Glomerular endothelial cell (primary cell): ENCODE measurements around the gene VEGFA. TPM values are rescaled to one million over a fixed set of nuclear protein-coding genes. Genes with fewer than 3 reads are reported as not detected.

Experiments used
- DNase-seq: peaks from one replicate; pipeline ENCODE4 v3.0.0-alpha.2; 2011; ENCODE audit warnings: low read depth, low spot score; ENCODE audit errors: extremely low read depth
- total RNA-seq: library from RNA; depleted of rRNA; stranded (reverse); fragments of >200 nt; gene quantifications from 2 replicates; pipeline ENCODE4 v1.2.3, GENCODE V29; 2015

VEGFA gene
- total RNA-seq, 1 donor from 2014 or later, result 28.0 TPM

- DNase-seq, result no peak
Observed at GRCh38 chr6:43771858-43772680, 2.1 kb downstream of the VEGFA start.

DNA sequence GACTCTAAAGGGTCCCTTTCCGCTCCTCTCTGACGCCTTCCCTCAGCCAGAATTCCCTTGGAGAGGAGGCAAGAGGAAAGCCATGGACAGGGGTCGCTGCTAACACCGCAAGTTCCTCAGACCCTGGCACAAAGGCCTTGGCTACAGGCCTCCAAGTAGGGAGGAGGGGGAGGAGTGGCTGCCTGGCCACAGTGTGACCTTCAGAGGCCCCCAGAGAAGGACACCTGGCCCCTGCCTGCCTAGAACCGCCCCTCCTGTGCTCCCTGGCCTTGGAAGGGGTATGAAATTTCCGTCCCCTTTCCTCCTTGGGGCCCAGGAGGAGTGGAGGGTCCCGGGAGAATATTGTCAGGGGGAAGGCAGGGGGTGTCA lies 2.7 kb downstream of the VEGFA start:
- DNase-seq, result no peak

DNA sequence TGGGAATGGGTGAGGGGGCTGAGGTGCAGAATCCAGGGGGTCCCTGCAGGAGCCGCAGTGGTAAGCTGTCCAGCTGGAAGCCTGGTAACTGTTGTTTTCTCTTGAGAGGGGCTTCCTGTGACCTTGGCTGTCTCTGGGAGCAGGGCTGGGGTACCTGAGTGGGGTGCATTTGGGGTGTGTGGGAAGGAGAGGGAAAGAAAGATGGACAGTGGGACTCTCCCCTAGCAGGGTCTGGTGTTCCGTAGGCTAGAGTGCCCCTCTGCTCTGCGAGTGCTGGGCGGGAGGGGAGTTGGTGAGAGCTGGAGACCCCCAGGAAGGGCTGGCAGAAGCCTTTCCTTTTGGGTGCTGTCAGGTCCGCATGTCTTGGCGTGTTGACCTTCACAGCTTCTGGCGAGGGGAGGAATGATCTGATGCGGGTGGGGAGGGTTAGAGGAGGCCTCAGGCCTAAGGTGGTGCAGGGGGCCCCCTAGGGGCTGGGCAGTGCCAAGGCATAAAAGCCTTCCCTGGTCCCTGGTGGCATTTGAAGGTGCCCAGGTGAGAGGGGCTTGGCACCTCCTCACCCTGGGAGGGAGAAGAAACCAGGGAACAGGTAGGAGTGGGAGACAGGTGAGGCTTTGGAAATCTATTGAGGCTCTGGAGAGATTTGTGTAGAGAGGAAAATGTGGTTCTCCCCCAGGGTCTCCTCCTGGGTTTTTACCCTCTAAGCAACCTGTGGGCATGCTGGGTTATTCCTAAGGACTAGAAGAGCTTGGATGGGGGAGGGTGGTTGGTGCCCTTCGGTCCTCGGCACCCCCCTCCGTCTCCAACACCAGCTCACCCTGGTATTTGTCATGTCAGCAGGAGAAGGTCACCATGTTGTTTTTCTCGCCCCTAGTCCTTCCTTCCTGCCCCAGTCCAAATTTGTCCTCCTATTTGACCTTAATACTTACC lies 3.3 kb downstream of the VEGFA start:
- no peak for DNase-seq

DNA sequence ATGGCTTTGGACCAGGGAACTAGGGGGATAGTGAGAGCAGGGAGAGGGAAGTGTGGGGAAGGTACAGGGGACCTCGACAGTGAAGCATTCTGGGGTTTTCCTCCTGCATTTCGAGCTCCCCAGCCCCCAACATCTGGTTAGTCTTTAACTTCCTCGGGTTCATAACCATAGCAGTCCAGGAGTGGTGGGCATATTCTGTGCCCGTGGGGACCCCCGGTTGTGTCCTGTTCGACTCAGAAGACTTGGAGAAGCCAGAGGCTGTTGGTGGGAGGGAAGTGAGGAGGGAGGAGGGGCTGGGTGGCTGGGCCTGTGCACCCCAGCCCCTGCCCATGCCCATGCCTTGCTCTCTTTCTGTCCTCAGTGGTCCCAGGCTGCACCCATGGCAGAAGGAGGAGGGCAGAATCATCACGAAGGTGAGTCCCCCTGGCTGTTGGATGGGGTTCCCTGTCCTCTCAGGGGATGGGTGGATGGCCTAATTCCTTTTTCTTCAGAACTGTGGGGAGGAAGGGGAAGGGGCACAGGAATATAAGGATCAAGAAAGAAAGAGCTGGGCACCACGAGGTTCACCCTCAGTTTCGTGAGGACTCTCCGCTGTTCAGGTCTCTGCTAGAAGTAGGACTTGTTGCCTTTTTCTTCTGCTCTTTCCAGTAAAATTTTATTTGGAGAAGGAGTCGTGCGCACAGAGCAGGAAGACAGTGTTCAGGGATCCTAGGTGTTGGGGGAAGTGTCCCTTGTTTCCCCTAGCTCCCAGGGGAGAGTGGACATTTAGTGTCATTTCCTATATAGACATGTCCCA lies 4.2 kb downstream of the VEGFA start:
- no peak for DNase-seq

DNA sequence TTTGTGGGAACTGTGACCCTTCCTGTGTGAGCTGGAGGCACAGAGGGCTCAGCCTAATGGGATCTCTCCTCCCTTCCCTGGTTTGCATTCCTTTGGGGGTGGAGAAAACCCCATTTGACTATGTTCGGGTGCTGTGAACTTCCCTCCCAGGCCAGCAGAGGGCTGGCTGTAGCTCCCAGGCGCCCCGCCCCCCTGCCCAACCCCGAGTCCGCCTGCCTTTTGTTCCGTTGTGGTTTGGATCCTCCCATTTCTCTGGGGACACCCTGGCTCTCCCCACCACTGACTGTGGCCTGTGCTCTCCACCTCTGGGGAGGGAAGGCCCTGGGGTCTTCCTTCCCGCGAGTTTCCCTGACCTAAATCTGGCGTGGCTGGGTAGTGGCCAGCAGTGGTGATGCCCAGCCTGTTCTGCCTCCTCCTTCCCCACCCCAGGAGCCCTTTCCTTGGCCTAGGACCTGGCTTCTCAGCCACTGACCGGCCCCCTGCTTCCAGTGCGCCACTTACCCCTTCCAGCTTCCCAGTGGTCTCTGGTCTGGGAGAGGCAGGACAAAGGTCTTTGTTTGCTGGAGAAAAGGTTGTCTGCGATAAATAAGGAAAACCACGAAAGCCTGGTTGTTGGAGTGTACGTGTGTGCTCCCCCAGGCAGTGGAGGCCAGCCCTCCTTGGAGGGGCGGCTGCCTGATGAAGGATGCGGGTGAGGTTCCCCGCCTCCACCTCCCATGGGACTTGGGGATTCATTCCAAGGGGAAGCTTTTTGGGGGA lies 4.9 kb downstream of the VEGFA start:
- no peak for DNase-seq

DNA sequence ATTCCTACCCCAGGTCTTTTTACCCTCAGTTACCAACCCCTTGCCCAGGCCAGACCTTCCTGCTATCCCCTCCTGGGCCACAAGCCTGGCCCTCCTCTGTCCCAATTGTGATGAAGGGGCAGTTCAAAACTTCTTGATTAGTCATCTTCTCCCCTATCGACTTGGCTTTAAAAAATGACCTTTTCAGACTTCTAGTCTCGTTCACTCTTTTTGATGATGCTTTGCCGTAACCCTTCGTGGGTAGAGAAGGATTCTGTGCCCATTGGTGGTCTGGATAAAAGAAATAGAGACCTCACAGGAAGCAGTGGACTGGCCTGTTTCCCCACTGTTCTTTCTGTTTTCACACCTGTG lies 5.5 kb downstream of the VEGFA start:
- DNase-seq, result no peak

DNA sequence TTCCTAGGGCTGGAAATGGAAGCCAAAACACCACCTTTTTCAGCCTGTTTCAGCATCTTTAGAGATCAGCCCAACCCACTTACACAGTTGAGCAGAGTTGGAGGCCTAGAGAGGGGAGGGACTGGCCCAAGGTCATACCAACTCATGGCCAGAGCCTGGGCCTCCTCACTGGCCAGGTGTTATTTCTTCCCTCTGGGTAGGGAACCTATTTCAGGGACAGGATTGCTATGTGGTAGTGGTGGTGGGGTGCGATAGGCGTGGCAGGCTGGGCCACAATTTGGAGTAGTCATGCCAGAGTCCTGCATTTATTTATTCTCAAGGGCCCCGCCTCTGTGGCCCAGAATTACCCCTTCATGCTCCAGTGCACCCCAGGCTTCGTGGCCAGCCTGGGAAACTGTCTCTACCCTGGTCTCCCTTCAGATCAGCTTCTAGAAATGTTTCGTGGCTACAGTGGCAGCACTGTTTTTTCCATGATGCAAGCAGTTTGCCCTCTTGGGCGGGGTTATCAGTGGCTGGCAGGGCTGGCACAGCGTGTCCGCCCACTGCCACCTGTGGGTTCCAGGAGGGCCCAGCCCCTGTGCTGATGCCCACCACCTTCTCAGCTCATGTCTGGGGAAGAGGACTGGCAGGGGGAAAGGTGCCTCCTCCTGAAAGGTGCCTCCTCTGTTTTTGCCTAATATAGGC lies 6.2 kb downstream of the VEGFA start:
- no peak for DNase-seq

- DNase-seq, result no peak
Observed at GRCh38 chr6:43776799-43777776, 7.1 kb downstream of the VEGFA start.

DNA sequence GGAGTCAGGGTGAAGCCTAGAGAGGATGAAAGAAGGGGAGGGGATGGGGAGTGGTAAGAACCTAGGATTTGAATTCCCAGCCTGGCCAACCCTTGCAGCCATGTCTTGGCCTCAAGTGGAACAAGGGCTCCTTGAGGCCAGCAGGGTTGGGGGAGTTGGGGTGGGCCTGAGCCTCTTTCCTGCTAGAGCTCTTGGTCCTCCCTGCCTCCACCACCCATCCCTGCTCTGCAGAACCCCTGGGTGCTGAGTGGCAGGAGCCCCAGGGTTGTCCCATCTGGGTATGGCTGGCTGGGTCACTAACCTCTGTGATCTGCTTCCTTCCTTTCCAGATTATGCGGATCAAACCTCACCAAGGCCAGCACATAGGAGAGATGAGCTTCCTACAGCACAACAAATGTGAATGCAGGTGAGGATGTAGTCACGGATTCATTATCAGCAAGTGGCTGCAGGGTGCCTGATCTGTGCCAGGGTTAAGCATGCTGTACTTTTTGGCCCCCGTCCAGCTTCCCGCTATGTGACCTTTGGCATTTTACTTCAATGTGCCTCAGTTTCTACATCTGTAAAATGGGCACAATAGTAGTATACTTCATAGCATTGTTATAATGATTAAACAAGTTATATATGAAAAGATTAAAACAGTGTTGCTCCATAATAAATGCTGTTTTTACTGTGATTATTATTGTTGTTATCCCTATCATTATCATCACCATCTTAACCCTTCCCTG lies 8.3 kb downstream of the VEGFA start:
- no peak for DNase-seq

- DNase-seq, result no peak
Observed at GRCh38 chr6:43778976-43779851, 9.2 kb downstream of the VEGFA start.

- DNase-seq, result no peak
Observed at GRCh38 chr6:43779852-43780236, 9.8 kb downstream of the VEGFA start.

DNA sequence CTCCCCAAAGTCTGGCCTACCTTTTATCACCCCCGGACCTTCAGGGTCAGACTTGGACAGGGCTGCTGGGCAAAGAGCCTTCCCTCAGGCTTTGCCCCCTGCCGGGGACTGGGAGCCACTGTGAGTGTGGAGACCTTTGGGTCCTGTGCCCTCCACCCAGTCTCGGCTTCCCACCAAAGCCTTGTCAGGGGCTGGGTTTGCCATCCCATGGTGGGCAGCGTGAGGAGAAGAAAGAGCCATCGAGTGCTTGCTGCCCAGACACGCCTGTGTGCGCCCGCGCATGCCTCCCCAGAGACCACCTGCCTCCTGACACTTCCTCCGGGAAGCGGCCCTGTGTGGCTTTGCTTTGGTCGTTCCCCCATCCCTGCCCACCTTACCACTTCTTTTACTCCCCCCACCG lies 10.3 kb downstream of the VEGFA start:
- no peak for DNase-seq

GRCh38 chr6:43780941-43781928 lies 11.2 kb downstream of the VEGFA start:
- DNase-seq, result no peak

GRCh38 chr6:43781941-43782704 lies 12.1 kb downstream of the VEGFA start:
- DNase-seq, result no peak
